ENCODE data around the gene MARK2. TPM values are rescaled to one million over a fixed set of nuclear protein-coding genes. Genes with fewer than 3 reads are reported as not detected.

The MARK2 gene
- total and polyA plus RNA-seq, 2 of the 8 experiments (the other 6 are each of a cell fraction or from before 2014, with no cell fraction given) = 19.3 to 58.5 TPM

DNA sequence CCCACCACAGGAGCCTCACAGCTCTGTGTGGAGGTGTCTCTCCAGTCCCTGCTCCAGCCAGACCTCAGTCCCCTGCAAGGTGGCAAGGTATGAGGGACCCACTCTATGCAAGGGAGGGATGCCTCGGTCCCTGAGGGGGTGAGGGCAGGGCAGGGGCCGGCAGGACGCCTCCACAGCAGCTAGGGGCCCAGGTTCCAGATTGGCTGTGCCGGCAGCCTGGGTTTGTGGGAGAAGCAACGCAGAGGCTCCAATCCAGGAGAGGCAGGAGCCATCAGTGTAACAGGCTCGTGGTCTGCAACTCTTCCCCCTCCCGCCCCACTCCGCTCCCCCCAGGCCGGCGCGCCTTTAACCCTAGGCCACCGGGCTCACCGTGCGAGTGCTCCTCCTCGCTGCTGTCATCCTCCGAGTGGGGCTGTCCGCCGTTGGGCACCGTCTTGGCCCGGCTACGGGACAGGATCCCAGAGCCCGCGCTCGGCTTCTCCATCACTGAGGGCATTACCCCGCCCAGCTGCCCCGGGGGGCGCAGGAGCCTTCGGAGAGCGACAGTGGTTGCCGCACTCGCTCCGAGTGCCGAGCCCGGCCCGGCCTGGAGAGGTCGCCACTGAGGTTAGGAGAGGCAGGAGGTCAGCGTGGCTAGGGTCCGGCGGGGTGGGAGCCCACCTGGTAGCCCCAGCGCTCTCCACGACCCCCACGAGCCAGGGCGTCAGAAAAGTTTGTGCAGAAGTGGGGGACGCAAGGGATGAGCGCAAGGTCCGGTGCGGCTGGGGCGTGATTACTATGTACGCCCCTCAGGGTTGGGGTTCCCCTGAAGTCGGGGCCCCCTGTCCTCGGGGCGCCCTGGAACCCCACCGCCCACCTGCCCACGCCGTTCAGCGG, 77.3 kb downstream of the MARK2 start (continued):
- no peak for TF ChIP-seq SAP30 (IDR thresholded peaks at IDR 0.05; ENCODE audit: insufficient read depth, insufficient replicate concordance, low read length)
- no peak for TF ChIP-seq JUND (IDR thresholded peaks at IDR 0.05; ENCODE audit: low read length)
- peak; percentile 80 for TF ChIP-seq KDM4A (IDR thresholded peaks at IDR 0.05; ENCODE audit: low read depth, low read length, severe bottlenecking)
- 0 out of 2 replicates have a peak, but pooled peaks have one; percentile 38 for TF ChIP-seq YY1 (IDR thresholded peaks at IDR 0.05; ENCODE audit: low read depth, low read length)
- TF ChIP-seq TBP (IDR thresholded peaks at IDR 0.05; ENCODE audit: low read depth, low read length) = peak; percentile 13; the same call in 1 of the 2 replicates
- peak; percentile 65; the same call in 1 of the 2 replicates for TF ChIP-seq POLR2AphosphoS5 (IDR thresholded peaks at IDR 0.05; ENCODE audit: low read depth, low read length)
- peak; percentile 49 to 69; a peak in 3 of 4 replicates for TF ChIP-seq RAD21 (IDR thresholded peaks at IDR 0.05 in 1 of 2, conservative IDR thresholded peaks at IDR 0.05 in 1 of 2; ENCODE audit: low read depth in 2 of 2, low read length in 2 of 2)
- TF ChIP-seq SIN3A (conservative IDR thresholded peaks at IDR 0.05 in 1 of 2, IDR thresholded peaks at IDR 0.05 in 1 of 2; ENCODE audit: low read depth in 1 of 2, low read length in 2 of 2) = peak in 1 of 2 experiments; percentile 70; a peak in 2 of 4 replicates
